HepG2 (cell line): ENCODE measurements around the gene ZMYND8. TPM values are rescaled to one million over a fixed set of nuclear protein-coding genes. Genes with fewer than 3 reads are reported as not detected.

Experiments used
- ATAC-seq: fragments of 200-7000 bp; cut with Tn5 transposase; 3 replicates; pipeline ENCODE4 v1.9.1; 2020; ENCODE audit warnings: mild to moderate bottlenecking, moderate library complexity
- BruUV-seq: library from RNA; stranded (reverse); fragments of 400-500 nt; replicated peaks from 2 replicates; lab custom pipeline; 2021; lab: Mats Ljungman, UMichigan
- CTCF ChIA-PET: fragments of 300-600 bp; formaldehyde crosslinking; extraction: SDS; loops from one replicate; lab custom pipeline; 2021; ENCODE audit warnings: low total read pairs, inconsistent platforms, low intra/inter-chr PET ratio; lab: Yijun Ruan, JAX
- POLR2A ChIA-PET: fragments of 350-600 bp; sonication (Branson Sonifier 250); formaldehyde crosslinking; loops from one replicate; lab custom pipeline; 2020; ENCODE audit warnings: antibody characterized with exemption, inconsistent platforms; lab: Yijun Ruan, JAX
- DNase-seq: peaks from one replicate; pipeline ENCODE4 v3.0.0-alpha.2; 2015; ENCODE audit warnings: low spot score
- FAIRE-seq: peaks from 3 replicates; lab custom pipeline; 2011; peaks lifted over from hg19 to GRCh38; lab: Jason Lieb, UNC
- H2AFZ ChIP-seq: one replicate; pipeline ENCODE4 v1.6.1; 2011; ENCODE audit warnings: low read length, inconsistent platforms
- H3K27ac ChIP-seq: fragments of 300-600 bp; 3 replicates; pipeline ENCODE4 v1.8.0; 2011; ENCODE audit warnings: mixed run types, mild to moderate bottlenecking, mixed read lengths, low read length, inconsistent platforms; ENCODE audit not compliant: insufficient read depth; ENCODE audit errors: extremely low read length
- H3K27me3 ChIP-seq, 2 experiments: fragments of 200-600 bp in 1 of 2; 2 replicates in 1 of 2; 3 replicates in 1 of 2; pipeline versions ENCODE4 v1.6.0 to v1.8.0; 2011; ENCODE audit warnings: low read length in 2 of 2, mild to moderate bottlenecking in 2 of 2, moderate library complexity in 2 of 2, inconsistent platforms in 1 of 2; ENCODE audit not compliant: insufficient read depth in 2 of 2, control insufficient read depth in 1 of 2
- H3K36me3 ChIP-seq, 2 experiments: fragments of 200-600 bp in 1 of 2; replicated peaks in 1 of 2; 2 replicates in 1 of 2; 3 replicates in 1 of 2; pipeline versions ENCODE4 v1.5.1 to v1.8.0; 2011; ENCODE audit warnings: low read length in 2 of 2, inconsistent platforms in 1 of 2; ENCODE audit not compliant: insufficient read depth in 2 of 2, control insufficient read depth in 1 of 2
- H3K4me1 ChIP-seq: 2 replicates; pipeline ENCODE4 v1.5.1; 2012; ENCODE audit warnings: low read length, inconsistent platforms; ENCODE audit not compliant: insufficient read depth
- H3K4me2 ChIP-seq: 2 replicates; pipeline ENCODE4 v1.6.0; 2011; ENCODE audit warnings: low read depth, low read length, inconsistent platforms
- H3K4me3 ChIP-seq, 3 experiments: fragments of 200-600 bp in 1 of 3; sonication (generic), shearing (Covaris generic) in 1 of 3; replicated peaks in 1 of 3; 2 replicates each; pipeline ENCODE4 v1.5.1; 2011 to 2016; ENCODE audit warnings: low read length in 3 of 3, inconsistent platforms in 2 of 3, low read depth in 2 of 3, mild to moderate bottlenecking in 2 of 3, control low read depth in 1 of 3, mixed read lengths in 1 of 3; ENCODE audit not compliant: insufficient read depth in 1 of 3
- H3K79me2 ChIP-seq: one replicate; pipeline ENCODE4 v1.6.1; 2011; ENCODE audit warnings: low read length, inconsistent platforms; ENCODE audit not compliant: insufficient read depth
- H3K9ac ChIP-seq: 2 replicates; pipeline ENCODE4 v1.6.0; 2011; ENCODE audit warnings: mild to moderate bottlenecking, low read depth, low read length, inconsistent platforms; ENCODE audit not compliant: insufficient read depth
- H3K9me3 ChIP-seq: 2 replicates; pipeline ENCODE4 v1.5.1; 2012; ENCODE audit warnings: mild to moderate bottlenecking, low read length
- H4K20me1 ChIP-seq: 2 replicates; pipeline ENCODE4 v1.6.0; 2011; ENCODE audit warnings: inconsistent platforms, mild to moderate bottlenecking, low read length, moderate library complexity; ENCODE audit not compliant: insufficient read depth
- ELF1 ChIP-seq: sonication (generic); formaldehyde crosslinking; IDR thresholded peaks from 2 replicates; pipeline ENCODE4 v1.4.0; 2020; ENCODE audit warnings: missing genetic modification reagents
- POLR2AphosphoS2 ChIP-seq: IDR thresholded peaks from 2 replicates; pipeline ENCODE4 v1.6.1; 2011; ENCODE audit warnings: low read depth, low read length, improper control_type of control experiment
- RBM22 ChIP-seq: fragments of 200-400 bp; formaldehyde crosslinking; optimal IDR thresholded peaks from 2 replicates; pipeline ENCODE3; 2017; ENCODE audit warnings: mild to moderate bottlenecking, low read length, moderate library complexity
- ZFP62 ChIP-seq: sonication (generic); formaldehyde crosslinking; IDR thresholded peaks from 2 replicates; pipeline ENCODE4 v1.4.0; 2020; ENCODE audit warnings: missing genetic modification reagents
- ZNF260 ChIP-seq: sonication (generic); formaldehyde crosslinking; IDR thresholded peaks from 2 replicates; pipeline ENCODE4 v1.4.0; 2020; ENCODE audit warnings: missing genetic modification reagents, low read depth, mild to moderate bottlenecking, borderline replicate concordance
- ZNF318 ChIP-seq: sonication (generic); formaldehyde crosslinking; IDR thresholded peaks from 2 replicates; pipeline ENCODE4 v1.4.0; 2020; ENCODE audit warnings: mild to moderate bottlenecking, missing genetic modification reagents
- ZNF383 ChIP-seq: sonication (generic); formaldehyde crosslinking; IDR thresholded peaks from 2 replicates; pipeline ENCODE4 v1.4.0; 2020; ENCODE audit warnings: missing genetic modification reagents, mild to moderate bottlenecking, borderline replicate concordance
- ZNF710 ChIP-seq: sonication (generic); formaldehyde crosslinking; IDR thresholded peaks from 2 replicates; pipeline ENCODE4 v1.5.0; 2020; ENCODE audit warnings: mild to moderate bottlenecking, missing genetic modification reagents, borderline replicate concordance
- ZSCAN21 ChIP-seq: sonication (generic); formaldehyde crosslinking; IDR thresholded peaks from 2 replicates; pipeline ENCODE4 v1.8.0; 2022; ENCODE audit warnings: mild to moderate bottlenecking, missing genetic modification reagents, moderate library complexity, borderline replicate concordance
- WGBS: methylation state at CpG from one replicate; pipeline ENCODE4 v1.1.6; 2017; ENCODE audit warnings: low lambda C conversion rate; 5-methylcytosine and 5-hydroxymethylcytosine counted together
- in situ Hi-C: cut with HindIII; loops from 2 replicates; pipeline ENCODE4 v1.10.0; 2017; ENCODE audit warnings: low pct_unique_long_range_greater_than_20kb; ENCODE audit not compliant: extremely low pct_ligation_motif_present
- intact Hi-C: fragments of 100-400 bp; cut with micrococcal nuclease; formaldehyde crosslinking; loops from one replicate; pipeline ENCODE4 v1.10.0; 2022; ENCODE audit not compliant: unreplicated experiment
- polyA plus RNA-seq, 8 experiments: library from polyadenylated mRNA; depleted of rRNA in 3 of 8; stranded (reverse) in 7 of 8; unstranded in 1 of 8; fragments of >200 nt; fragmentation: Illumina TruSeq in 4 of 8; extraction: Trizol in 4 of 8; gene quantifications; 2 replicates each; pipeline versions ENCODE4 v1.2.1 to v1.2.3, GENCODE V29; 2011 to 2016; ENCODE audit warnings: low read depth in 4 of 8, missing spikeins in 1 of 8, mixed read lengths in 1 of 8; ENCODE audit not compliant: insufficient read depth in 1 of 8
- total RNA-seq, 5 experiments: library from RNA; depleted of rRNA; stranded (reverse); fragments of >200 nt; fragmentation: Illumina TruSeq; extraction: Trizol; gene quantifications; 2 replicates each; pipeline ENCODE4 v1.2.3, GENCODE V29; 2016; ENCODE audit warnings: low read depth in 1 of 5

Gene ZMYND8
- total and polyA plus RNA-seq, 2 of the 13 experiments (the other 11 are each of a cell fraction or from before 2014, with no cell fraction given): 53.9 to 84.7 TPM

GRCh38 chr20:47269309-47270165 lies 87.0 kb downstream of the ZMYND8 start:
- TF ChIP-seq ZNF710 (CRISPR knock-in tag) (no peak), ZNF383 (CRISPR knock-in tag) (no peak), ZNF260 (CRISPR knock-in tag) (no peak), RBM22 (peak; percentile 65), ZFP62 (no peak), POLR2AphosphoS2 (no peak), ELF1 (no peak), ZNF318 (0 out of 2 replicates have a peak, but pooled peaks have one; percentile 55), ZSCAN21 (CRISPR knock-in tag) (no peak)
- H3K36me3 ChIP-seq: peaks cover 46 to 76% of the 10 kb centered on the region in 2 experiments
- H3K4me3 ChIP-seq: no peak overlapping the region
- FAIRE-seq: no peak
- intact Hi-C loops (loop anchor here (5.0 kb wide), 2 partner anchors 37 to 48 kb away; no protein-coding TSS in a partner anchor), in situ Hi-C loops (loop anchor here (10.0 kb wide), 1 partner anchor 115 kb away; no protein-coding TSS in a partner anchor)
- WGBS: 95% methylated on average over 7 of the region's 7 CpGs
- BruUV-seq: no TSS peak
- no peak for ATAC-seq
- DNase-seq: no peak
- POLR2A ChIA-PET: no interaction called here
- CTCF ChIA-PET: interaction anchor here (1.1 kb wide), 1 partner anchor 114 kb away, joined by 3 read pairs; no protein-coding TSS in a partner anchor
- no peaks in the 10 kb centered on the region for H3K27me3 ChIP-seq
- H3K9ac ChIP-seq: no peak overlapping the region
- no peak overlapping the region for H3K4me2 ChIP-seq
- H3K27ac ChIP-seq: no peak overlapping the region
- no peaks in the 10 kb centered on the region for H3K9me3 ChIP-seq
- peaks cover 70% of the 10 kb centered on the region for H3K79me2 ChIP-seq
- H4K20me1 ChIP-seq: peaks cover 60% of the 10 kb centered on the region
- H2AFZ ChIP-seq: no peak overlapping the region
- H3K4me1 ChIP-seq: peaks cover 5% of the 10 kb centered on the region
